WTC11 (cell line): Measurements from ENCODE around the gene CNFN. TPM values are rescaled to one million over a fixed set of nuclear protein-coding genes. Genes with fewer than 3 reads are reported as not detected.

Experiments used
- ATAC-seq: fragments of 200-7000 bp; cut with Tn5 transposase; 2 replicates; pipeline ENCODE4 v1.10.0; 2021; ENCODE audit warnings: mild to moderate bottlenecking, moderate library complexity
- CTCF ChIA-PET: fragments of 300-600 bp; sonication (Branson Sonifier 250); formaldehyde crosslinking; loops from one replicate; lab custom pipeline; 2021; ENCODE audit warnings: antibody characterized with exemption; lab: Charles Lee
- POLR2A ChIA-PET: fragments of 350-600 bp; sonication (Branson Sonifier 250); formaldehyde crosslinking; loops from one replicate; lab custom pipeline; 2021; ENCODE audit warnings: antibody characterized with exemption; lab: Charles Lee
- DNase-seq: peaks from one replicate; pipeline ENCODE4 v3.0.0; 2021; ENCODE audit warnings: low spot score
- H3K27ac Mint-ChIP-seq: 2 replicates; pipeline ENCODE4 v1.8.0; 2021; ENCODE audit warnings: mixed read lengths
- H3K27me3 Mint-ChIP-seq: 2 replicates; pipeline ENCODE4 v1.8.0; 2021; ENCODE audit warnings: low read depth, mild to moderate bottlenecking, moderate library complexity, mixed read lengths
- H3K36me3 Mint-ChIP-seq: 2 replicates; pipeline ENCODE4 v1.8.0; 2021; ENCODE audit warnings: mixed read lengths
- H3K4me1 Mint-ChIP-seq: 2 replicates; pipeline ENCODE4 v1.8.0; 2022; ENCODE audit warnings: mixed read lengths
- H3K4me3 Mint-ChIP-seq: 2 replicates; pipeline ENCODE4 v1.8.0; 2021; ENCODE audit warnings: mild to moderate bottlenecking, moderate library complexity, mixed read lengths
- H3K9me3 Mint-ChIP-seq: 2 replicates; pipeline ENCODE4 v1.8.0; 2021; ENCODE audit warnings: mixed read lengths
- CREB1 ChIP-seq: sonication (generic); formaldehyde crosslinking; IDR thresholded peaks from 2 replicates; pipeline ENCODE4 v1.8.0; 2023; ENCODE audit warnings: mild to moderate bottlenecking, missing genetic modification reagents
- IRF2 ChIP-seq: sonication (generic); formaldehyde crosslinking; IDR thresholded peaks from 2 replicates; pipeline ENCODE4 v1.8.0; 2022; ENCODE audit warnings: low read depth, missing genetic modification reagents, borderline replicate concordance
- MLX ChIP-seq: sonication (generic); formaldehyde crosslinking; IDR thresholded peaks from 2 replicates; pipeline ENCODE4 v1.8.1; 2023; ENCODE audit warnings: mild to moderate bottlenecking, missing genetic modification reagents, moderate library complexity
- RORB ChIP-seq: fragments of 250-450 bp; sonication (Bioruptor Pico); IDR thresholded peaks from 2 replicates; pipeline ENCODE4 v1.9.0; 2021; ENCODE audit warnings: mild to moderate bottlenecking
- SMAD3 ChIP-seq: sonication (generic); formaldehyde crosslinking; IDR thresholded peaks from 2 replicates; pipeline ENCODE4 v1.8.0; 2022; ENCODE audit warnings: missing genetic modification reagents, mild to moderate bottlenecking, borderline replicate concordance
- TP53 ChIP-seq: sonication (generic); formaldehyde crosslinking; IDR thresholded peaks from 2 replicates; pipeline ENCODE4 v1.8.1; 2023; ENCODE audit warnings: mild to moderate bottlenecking, missing genetic modification reagents
- ZNF281 ChIP-seq: sonication (generic); formaldehyde crosslinking; IDR thresholded peaks from 2 replicates; pipeline ENCODE4 v1.8.0; 2023; ENCODE audit warnings: mild to moderate bottlenecking, missing genetic modification reagents
- ZNF416 ChIP-seq: fragments of 250-450 bp; sonication (Bioruptor Pico); IDR thresholded peaks from 2 replicates; pipeline ENCODE4 v1.9.0; 2021; ENCODE audit warnings: mild to moderate bottlenecking, inconsistent platforms
- ZNF671 ChIP-seq: fragments of 250-450 bp; sonication (Bioruptor Pico); IDR thresholded peaks from 2 replicates; pipeline ENCODE4 v1.8.0; 2021; ENCODE audit warnings: mild to moderate bottlenecking
- total RNA-seq: library from RNA; stranded (reverse); gene quantifications from 3 replicates; pipeline ENCODE4 v1.2.3, GENCODE V29; 2021
- TF ChIP-seq, protein P1 (sequence below): sonication (generic); formaldehyde crosslinking; IDR thresholded peaks from 2 replicates; pipeline ENCODE4 v1.8.1; 2023; ENCODE audit warnings: mild to moderate bottlenecking, missing genetic modification reagents, borderline replicate concordance
- TF ChIP-seq, protein P2 (sequence below): sonication (generic); formaldehyde crosslinking; IDR thresholded peaks from 2 replicates; pipeline ENCODE4 v1.8.0; 2023; ENCODE audit warnings: missing genetic modification reagents, mild to moderate bottlenecking, borderline replicate concordance
- TF ChIP-seq, protein P3 (sequence below): sonication (generic); formaldehyde crosslinking; IDR thresholded peaks from 2 replicates; pipeline ENCODE4 v1.8.0; 2022; ENCODE audit warnings: mild to moderate bottlenecking, missing genetic modification reagents
- TF ChIP-seq, protein P4 (sequence below): fragments of 250-450 bp; sonication (Bioruptor Pico); IDR thresholded peaks from 2 replicates; pipeline ENCODE4 v1.9.0; 2021; ENCODE audit warnings: mild to moderate bottlenecking

Gene CNFN
- total RNA-seq, 1 experiment from 2014 or later, result 9.6 TPM

DNA sequence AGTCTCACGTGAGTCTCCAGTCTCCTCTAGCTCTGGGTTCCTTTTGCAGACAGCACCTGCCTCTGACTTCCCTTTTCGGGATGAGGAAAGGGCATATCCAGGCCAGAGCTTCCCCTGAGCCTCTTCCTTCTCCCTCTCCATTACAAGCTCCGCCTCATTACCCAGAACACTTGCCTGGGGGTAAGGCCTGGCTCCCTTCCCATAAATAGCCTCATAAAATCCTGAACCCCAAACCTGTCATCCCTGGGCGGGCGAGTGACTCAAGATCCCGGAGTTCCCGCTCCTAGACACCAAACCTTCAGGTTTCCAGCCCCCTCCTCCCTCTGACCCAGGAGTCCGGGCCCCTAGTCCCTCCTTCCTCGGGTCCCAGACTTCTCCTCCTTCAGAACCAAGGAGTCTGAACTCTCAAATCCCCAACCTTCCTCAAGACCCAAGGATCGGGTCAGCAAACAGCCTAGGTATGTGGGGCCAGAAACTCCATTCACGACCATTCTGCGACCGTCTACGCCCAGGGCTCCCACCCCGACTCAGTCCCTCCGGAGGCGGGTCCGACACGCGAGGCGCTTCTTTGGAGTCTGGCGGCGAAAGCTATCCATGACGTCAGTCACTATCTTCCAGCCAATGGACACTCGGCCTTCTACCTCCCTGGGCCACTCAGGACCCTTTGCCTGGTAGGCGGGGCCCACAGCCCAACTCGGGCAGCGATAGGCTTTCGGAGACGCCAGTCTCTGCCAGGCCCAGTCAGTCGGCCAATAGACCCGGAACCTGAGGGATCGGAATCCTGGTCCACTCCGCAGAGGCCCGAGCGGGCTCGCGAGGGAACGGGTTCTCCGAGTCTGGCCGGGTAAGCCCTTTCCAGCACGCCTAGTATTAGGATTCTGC lies 6.5 kb upstream of the CNFN start (continued):
- TF ChIP-seq, protein P1, sequence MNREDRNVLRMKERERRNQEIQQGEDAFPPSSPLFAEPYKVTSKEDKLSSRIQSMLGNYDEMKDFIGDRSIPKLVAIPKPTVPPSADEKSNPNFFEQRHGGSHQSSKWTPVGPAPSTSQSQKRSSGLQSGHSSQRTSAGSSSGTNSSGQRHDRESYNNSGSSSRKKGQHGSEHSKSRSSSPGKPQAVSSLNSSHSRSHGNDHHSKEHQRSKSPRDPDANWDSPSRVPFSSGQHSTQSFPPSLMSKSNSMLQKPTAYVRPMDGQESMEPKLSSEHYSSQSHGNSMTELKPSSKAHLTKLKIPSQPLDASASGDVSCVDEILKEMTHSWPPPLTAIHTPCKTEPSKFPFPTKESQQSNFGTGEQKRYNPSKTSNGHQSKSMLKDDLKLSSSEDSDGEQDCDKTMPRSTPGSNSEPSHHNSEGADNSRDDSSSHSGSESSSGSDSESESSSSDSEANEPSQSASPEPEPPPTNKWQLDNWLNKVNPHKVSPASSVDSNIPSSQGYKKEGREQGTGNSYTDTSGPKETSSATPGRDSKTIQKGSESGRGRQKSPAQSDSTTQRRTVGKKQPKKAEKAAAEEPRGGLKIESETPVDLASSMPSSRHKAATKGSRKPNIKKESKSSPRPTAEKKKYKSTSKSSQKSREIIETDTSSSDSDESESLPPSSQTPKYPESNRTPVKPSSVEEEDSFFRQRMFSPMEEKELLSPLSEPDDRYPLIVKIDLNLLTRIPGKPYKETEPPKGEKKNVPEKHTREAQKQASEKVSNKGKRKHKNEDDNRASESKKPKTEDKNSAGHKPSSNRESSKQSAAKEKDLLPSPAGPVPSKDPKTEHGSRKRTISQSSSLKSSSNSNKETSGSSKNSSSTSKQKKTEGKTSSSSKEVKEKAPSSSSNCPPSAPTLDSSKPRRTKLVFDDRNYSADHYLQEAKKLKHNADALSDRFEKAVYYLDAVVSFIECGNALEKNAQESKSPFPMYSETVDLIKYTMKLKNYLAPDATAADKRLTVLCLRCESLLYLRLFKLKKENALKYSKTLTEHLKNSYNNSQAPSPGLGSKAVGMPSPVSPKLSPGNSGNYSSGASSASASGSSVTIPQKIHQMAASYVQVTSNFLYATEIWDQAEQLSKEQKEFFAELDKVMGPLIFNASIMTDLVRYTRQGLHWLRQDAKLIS (CRISPR knock-in tag), result no peak
- TF ChIP-seq, protein P2, sequence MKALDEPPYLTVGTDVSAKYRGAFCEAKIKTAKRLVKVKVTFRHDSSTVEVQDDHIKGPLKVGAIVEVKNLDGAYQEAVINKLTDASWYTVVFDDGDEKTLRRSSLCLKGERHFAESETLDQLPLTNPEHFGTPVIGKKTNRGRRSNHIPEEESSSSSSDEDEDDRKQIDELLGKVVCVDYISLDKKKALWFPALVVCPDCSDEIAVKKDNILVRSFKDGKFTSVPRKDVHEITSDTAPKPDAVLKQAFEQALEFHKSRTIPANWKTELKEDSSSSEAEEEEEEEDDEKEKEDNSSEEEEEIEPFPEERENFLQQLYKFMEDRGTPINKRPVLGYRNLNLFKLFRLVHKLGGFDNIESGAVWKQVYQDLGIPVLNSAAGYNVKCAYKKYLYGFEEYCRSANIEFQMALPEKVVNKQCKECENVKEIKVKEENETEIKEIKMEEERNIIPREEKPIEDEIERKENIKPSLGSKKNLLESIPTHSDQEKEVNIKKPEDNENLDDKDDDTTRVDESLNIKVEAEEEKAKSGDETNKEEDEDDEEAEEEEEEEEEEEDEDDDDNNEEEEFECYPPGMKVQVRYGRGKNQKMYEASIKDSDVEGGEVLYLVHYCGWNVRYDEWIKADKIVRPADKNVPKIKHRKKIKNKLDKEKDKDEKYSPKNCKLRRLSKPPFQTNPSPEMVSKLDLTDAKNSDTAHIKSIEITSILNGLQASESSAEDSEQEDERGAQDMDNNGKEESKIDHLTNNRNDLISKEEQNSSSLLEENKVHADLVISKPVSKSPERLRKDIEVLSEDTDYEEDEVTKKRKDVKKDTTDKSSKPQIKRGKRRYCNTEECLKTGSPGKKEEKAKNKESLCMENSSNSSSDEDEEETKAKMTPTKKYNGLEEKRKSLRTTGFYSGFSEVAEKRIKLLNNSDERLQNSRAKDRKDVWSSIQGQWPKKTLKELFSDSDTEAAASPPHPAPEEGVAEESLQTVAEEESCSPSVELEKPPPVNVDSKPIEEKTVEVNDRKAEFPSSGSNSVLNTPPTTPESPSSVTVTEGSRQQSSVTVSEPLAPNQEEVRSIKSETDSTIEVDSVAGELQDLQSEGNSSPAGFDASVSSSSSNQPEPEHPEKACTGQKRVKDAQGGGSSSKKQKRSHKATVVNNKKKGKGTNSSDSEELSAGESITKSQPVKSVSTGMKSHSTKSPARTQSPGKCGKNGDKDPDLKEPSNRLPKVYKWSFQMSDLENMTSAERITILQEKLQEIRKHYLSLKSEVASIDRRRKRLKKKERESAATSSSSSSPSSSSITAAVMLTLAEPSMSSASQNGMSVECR, result peak; percentile 61; the same call in 1 of the 2 replicates
- TF ChIP-seq RORB (CRISPR knock-in tag), result no peak

DNA sequence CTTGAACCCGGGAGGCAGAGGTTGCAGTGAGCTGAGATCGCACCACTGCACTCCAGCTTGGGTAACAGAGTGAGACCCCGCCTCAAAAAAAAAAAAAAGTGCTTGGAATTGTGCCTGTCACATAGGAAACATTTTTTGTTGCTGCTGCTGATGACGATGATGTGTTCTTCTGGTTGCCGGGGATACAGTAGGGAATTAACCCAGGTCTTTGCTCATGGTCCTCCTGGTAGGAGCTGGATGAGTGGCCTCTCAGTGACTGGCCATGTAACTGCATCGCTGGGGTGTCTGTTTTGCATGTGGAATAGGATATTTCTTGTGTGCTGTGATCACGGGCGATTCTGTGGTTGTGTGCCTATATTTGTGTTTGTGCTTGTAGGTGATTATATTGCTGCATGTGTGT lies 4.7 kb upstream of the CNFN start:
- TF ChIP-seq MLX (CRISPR knock-in tag), result no peak
- TF ChIP-seq TP53, result no peak
- TF ChIP-seq, protein P3, sequence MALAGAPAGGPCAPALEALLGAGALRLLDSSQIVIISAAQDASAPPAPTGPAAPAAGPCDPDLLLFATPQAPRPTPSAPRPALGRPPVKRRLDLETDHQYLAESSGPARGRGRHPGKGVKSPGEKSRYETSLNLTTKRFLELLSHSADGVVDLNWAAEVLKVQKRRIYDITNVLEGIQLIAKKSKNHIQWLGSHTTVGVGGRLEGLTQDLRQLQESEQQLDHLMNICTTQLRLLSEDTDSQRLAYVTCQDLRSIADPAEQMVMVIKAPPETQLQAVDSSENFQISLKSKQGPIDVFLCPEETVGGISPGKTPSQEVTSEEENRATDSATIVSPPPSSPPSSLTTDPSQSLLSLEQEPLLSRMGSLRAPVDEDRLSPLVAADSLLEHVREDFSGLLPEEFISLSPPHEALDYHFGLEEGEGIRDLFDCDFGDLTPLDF (CRISPR knock-in tag), result no peak
- TF ChIP-seq, protein P4, sequence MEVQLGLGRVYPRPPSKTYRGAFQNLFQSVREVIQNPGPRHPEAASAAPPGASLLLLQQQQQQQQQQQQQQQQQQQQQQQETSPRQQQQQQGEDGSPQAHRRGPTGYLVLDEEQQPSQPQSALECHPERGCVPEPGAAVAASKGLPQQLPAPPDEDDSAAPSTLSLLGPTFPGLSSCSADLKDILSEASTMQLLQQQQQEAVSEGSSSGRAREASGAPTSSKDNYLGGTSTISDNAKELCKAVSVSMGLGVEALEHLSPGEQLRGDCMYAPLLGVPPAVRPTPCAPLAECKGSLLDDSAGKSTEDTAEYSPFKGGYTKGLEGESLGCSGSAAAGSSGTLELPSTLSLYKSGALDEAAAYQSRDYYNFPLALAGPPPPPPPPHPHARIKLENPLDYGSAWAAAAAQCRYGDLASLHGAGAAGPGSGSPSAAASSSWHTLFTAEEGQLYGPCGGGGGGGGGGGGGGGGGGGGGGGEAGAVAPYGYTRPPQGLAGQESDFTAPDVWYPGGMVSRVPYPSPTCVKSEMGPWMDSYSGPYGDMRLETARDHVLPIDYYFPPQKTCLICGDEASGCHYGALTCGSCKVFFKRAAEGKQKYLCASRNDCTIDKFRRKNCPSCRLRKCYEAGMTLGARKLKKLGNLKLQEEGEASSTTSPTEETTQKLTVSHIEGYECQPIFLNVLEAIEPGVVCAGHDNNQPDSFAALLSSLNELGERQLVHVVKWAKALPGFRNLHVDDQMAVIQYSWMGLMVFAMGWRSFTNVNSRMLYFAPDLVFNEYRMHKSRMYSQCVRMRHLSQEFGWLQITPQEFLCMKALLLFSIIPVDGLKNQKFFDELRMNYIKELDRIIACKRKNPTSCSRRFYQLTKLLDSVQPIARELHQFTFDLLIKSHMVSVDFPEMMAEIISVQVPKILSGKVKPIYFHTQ (CRISPR knock-in tag), result no peak
- TF ChIP-seq, all 79 proteins: peak for 0
- ChIA-PET POLR2A (no interaction called here), CTCF (interaction anchor here (2.8 to 2.9 kb wide), 2 partner anchors 24 to 46 kb away, joined by 18 to 21 read pairs; no protein-coding TSS in a partner anchor)
- Mint-ChIP-seq H3K4me3 (no peak overlapping the region), H3K27ac (no peak overlapping the region), H3K36me3 (no peaks in the 10 kb centered on the region), H3K4me1 (peaks cover 28% of the 10 kb centered on the region), H3K9me3 (no peaks in the 10 kb centered on the region), H3K27me3 (peaks cover 47% of the 10 kb centered on the region)
- no peak for ATAC-seq
- DNase-seq, result no peak

- DNase-seq (no peak), ATAC-seq (no peak)
- no peak overlapping the region for H3K4me3 Mint-ChIP-seq
- H3K36me3 Mint-ChIP-seq, result no peaks in the 10 kb centered on the region
- H3K4me1 Mint-ChIP-seq, result peaks cover 22% of the 10 kb centered on the region
- CTCF ChIA-PET, result interaction anchor here (0.8 kb wide), 1 partner anchor 28 kb away, joined by 3 read pairs; no protein-coding TSS in a partner anchor
- POLR2A ChIA-PET, result no interaction called here
- H3K27me3 Mint-ChIP-seq, result peaks cover 53% of the 10 kb centered on the region
- no peak overlapping the region for H3K27ac Mint-ChIP-seq
- H3K9me3 Mint-ChIP-seq, result no peaks in the 10 kb centered on the region
- no peak for TF ChIP-seq IRF2 (CRISPR knock-in tag)
- TF ChIP-seq, protein P3 (CRISPR knock-in tag), result no peak
- no peak for TF ChIP-seq ZNF281 (CRISPR knock-in tag)
- TF ChIP-seq ZNF671 (CRISPR knock-in tag), result no peak
- no peak for TF ChIP-seq ZNF416 (CRISPR knock-in tag)
- no peak for TF ChIP-seq SMAD3 (CRISPR knock-in tag)
- TF ChIP-seq CREB1 (CRISPR knock-in tag), result no peak
These were observed 2.1 kb upstream of the CNFN start for GRCh38 chr19:42392165-42392564.
